ENCODE measurements around the gene BAHCC1.

Gene BAHCC1

GRCh38 chr17:81484195-81484979 lies 89.1 kb downstream of the BAHCC1 start (continued):
- TF ChIP-seq ZNF645 (tag by site-specific recombination; IDR thresholded peaks at IDR 0.05) (no peak), PRDM2 (tag by site-specific recombination; IDR thresholded peaks at IDR 0.05; ENCODE audit: borderline replicate concordance) (no peak), ZSCAN23 (tag by site-specific recombination; IDR thresholded peaks at IDR 0.05) (no peak), ZNF48 (tag by site-specific recombination; IDR thresholded peaks at IDR 0.05) (no peak), MZF1 (tag by site-specific recombination; IDR thresholded peaks at IDR 0.05; ENCODE audit: borderline replicate concordance) (no peak), ZNF335 (tag by site-specific recombination; conservative IDR thresholded peaks at IDR 0.05) (peak; percentile 86), ZNF623 (tag by site-specific recombination; IDR thresholded peaks at IDR 0.05) (no peak), SALL2 (tag by site-specific recombination; IDR thresholded peaks at IDR 0.05; ENCODE audit: borderline replicate concordance) (no peak), ZNF777 (tag by site-specific recombination; IDR thresholded peaks at IDR 0.05; ENCODE audit: borderline replicate concordance) (peak; percentile 79; the same call in 1 of the 2 replicates), TSHZ1 (tag by site-specific recombination; IDR thresholded peaks at IDR 0.05; ENCODE audit: borderline replicate concordance) (no peak), ZNF610 (tag by site-specific recombination; IDR thresholded peaks at IDR 0.05; ENCODE audit: borderline replicate concordance) (peak; percentile 30; the same call in 1 of the 2 replicates), ZNF654 (tag by site-specific recombination; IDR thresholded peaks at IDR 0.05; ENCODE audit: low read depth) (peak; percentile 43), GLIS1 (tag by site-specific recombination; IDR thresholded peaks at IDR 0.05) (peak; percentile 80), ZNF148 (tag by site-specific recombination; IDR thresholded peaks at IDR 0.05; ENCODE audit: borderline replicate concordance) (no peak), ZIC2 (tag by site-specific recombination; IDR thresholded peaks at IDR 0.05) (peak; percentile 21; the same call in 1 of the 2 replicates), ZNF133 (tag by site-specific recombination; IDR thresholded peaks at IDR 0.05) (no peak), ZBTB26 (tag by site-specific recombination; optimal IDR thresholded peaks at IDR 0.05) (peak; percentile 82), ZNF660 (tag by site-specific recombination; IDR thresholded peaks at IDR 0.05) (peak; percentile 97), ZNF18 (tag by site-specific recombination; IDR thresholded peaks at IDR 0.05) (no peak), EGR2 (tag by site-specific recombination; IDR thresholded peaks at IDR 0.05; ENCODE audit: low read depth) (peak; percentile 49; the same call in 1 of the 2 replicates), ZFP37 (tag by site-specific recombination; IDR thresholded peaks at IDR 0.05) (no peak), KLF10 (tag by site-specific recombination; IDR thresholded peaks at IDR 0.05) (peak; percentile 79)

Measured in HEK293 (cell line).